Stimulated activated CD8-positive, alpha-beta memory T cell treated with anti-CD3 and anti-CD28 coated beads, Interleukin-4, amount 100 ng/mL, for 1 hour (primary cell): ENCODE data around the gene SORT1.
"Not testable (repeated sequence)": the region's sequence is repeated elsewhere in the genome, so short reads cannot be mapped to it uniquely, and the experiment has no call there.

ENCODE experiments used
- DNase-seq, 2 donors: peaks; one replicate each; pipeline ENCODE4 v3.0.0-alpha.2; 2020; ENCODE audit warnings: low read depth in 2 of 2, low spot score in 1 of 2

Gene SORT1

DNA sequence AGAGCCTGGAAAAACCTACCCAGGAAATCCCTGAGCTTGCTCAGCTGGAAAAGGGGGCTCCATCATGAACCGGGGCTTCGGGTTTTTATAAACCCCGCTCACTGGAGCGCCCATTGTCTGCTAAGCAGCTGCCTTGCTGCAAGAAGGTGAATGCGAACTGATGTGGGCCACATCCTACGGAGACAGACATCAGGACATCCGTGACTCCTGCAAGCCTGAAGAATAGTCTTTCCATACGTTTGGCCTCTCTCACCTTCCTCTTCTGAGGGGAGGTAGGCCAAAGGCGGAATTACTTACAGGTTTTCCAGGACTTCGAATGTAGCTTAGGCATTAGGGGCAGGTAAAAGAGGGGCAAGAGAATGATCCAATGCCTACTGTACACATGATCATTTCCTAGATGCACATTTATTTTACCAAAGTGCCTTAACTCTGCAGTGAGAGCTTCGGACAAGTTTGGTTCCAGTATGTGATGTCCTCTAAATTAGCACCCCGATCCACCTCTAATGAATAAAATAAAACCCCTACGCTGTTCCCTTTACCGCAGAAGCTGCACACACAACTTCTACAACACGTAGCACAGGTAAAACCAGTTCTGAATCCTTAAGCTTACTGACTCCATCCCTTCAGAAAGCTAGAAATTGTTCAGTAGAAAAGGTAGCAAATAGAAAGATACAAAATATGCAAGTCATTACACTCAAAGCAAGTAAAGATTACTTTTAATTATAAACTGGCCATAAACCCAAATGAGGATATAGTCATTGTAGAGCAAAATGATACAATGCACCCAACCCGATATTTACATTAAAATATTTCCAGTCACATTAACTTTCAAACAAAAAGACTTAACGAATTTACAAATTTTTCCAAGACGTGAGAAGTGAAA, 866 bp upstream of the SORT1 start:
- no peak for DNase-seq

DNA sequence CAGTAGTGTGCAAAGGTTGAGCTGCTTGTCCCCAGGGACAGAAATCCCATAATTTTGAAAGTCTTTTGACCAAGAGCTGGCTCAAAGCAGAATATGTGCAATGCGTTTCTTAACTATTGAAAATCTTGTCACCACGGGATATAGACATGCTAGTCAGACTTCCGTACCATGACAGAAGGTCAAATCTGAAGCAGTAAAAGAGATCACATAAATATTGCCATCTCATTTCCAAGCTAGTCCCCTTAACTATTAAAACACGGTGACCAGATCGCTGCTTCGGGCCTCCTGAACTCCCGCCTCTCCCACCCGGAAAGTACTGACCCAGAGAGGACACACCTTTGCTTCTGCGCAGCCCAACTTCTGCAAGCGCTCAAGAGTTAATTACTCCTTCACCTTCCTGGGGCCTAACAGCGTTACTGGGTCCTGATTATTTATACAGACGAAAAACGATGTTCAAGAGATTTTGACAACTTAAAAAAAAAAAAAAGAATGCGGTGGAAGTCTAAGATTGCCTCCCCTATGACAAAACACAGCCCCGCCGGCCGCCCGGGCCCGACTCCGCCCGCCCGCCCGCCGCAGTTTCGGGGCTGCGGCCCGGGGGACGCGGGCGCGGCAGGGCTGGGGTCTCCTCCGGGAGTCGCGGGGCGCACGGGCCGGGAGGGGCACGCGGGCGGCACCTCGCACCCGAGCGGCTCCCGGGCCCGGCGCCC, 692 bp downstream of the SORT1 start:
- no peak for DNase-seq

DNA sequence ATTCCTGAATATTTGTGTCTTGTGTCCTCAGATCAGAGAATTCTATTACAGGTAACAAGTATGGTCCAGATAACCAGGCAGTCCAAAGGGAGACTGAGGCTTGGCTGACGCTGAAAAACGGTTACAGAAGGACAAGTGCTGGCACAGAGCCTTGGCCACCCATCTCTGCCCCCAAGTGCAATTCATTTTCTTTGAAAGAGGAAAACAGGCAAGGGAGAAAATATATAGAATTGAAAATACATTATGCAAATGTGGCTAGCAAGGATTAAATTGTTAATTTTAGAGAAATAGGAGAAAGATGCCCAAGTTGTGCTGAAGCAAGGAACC, 1.2 kb downstream of the SORT1 start:
- no peak for DNase-seq

DNA sequence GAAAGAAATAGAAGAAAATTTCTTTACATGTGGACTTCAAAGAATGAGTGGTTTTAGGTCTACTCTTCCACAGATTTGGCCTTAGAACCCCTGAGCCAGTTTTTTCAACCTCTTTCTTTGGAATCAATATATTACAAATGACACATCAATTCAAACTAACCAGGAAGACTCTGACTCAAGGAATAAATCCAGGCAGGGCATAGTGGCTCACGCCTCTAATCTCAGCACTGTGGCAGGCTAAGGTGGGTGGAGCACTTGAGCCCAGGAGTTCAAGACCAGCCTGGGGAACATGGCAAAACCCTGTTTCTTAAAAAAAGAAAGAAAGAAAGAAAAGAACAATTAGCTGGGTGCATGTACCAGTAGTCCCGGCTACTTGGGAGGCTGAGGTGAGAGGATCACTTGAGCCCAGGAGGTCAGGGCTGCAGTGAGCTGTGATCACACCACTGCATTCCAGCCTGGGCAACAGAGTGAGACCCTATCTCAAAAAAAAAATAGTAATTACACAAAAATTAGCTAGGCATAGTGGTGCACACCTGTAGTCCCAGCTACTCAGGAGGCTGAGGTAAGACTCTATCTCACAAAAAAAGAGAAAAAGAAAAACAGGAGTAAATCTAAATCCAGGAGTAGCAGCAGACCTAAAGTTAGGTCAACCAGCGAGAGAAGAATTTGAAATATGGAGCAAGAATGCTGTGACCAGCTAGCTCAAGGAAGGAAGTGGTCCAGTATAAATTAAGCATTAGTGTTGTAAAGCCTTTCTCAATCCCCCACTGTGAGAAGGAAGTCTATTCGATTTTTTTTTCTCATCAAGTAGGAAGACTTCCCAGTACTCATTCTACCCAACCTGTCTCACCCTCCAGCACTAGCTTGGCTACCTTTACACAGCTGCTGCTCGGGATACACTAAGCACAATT, 1.9 kb downstream of the SORT1 start:
- DNase-seq, result no peak

DNA sequence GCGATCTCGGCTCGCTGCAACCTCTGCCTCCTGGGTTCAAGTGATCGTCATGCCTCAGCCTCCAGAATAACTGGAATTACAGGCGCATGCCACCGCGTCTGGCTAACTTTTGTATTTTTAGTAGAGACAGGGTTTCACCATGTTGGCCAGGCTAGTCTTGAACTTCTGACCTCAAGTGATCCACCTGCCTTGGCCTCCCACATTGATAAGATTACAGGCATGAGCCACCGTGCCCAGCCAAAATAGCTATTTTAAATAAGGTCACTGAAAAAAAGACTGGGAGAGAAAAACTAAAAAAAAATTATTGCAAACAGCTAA, 2.5 kb downstream of the SORT1 start:
- DNase-seq, result not testable (repeated sequence)

DNA sequence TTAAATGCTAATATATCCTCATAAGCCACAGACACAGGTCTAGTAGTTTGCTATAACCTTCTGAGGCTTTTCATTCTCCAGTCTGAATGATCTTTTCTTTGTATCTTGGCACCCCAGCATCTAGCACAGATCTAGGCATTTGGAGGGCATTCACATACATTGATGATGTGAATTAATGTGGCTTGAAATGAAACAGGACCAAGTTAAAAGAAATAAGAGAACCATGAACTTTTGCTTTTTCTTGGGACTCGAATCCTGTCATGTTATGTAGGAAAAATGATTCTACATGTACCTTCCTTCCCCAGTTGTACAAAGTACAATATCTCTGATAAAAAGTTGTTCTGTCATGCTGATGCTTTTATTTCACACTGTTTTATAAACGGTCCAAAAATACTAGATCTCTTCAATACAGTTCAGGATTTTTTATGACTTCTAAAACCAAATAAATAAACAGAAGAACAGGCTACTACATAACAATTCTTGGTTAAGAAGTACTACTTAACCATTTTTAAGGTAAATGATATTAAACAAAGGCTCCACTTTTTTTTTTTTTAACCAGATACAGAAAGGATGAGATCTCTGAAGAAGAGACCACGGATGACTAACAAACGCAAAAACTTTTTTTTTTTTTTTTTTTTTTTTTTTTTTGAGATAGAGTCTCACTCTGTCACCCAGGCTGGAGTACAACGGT, 3.0 kb downstream of the SORT1 start:
- no peak for DNase-seq

DNA sequence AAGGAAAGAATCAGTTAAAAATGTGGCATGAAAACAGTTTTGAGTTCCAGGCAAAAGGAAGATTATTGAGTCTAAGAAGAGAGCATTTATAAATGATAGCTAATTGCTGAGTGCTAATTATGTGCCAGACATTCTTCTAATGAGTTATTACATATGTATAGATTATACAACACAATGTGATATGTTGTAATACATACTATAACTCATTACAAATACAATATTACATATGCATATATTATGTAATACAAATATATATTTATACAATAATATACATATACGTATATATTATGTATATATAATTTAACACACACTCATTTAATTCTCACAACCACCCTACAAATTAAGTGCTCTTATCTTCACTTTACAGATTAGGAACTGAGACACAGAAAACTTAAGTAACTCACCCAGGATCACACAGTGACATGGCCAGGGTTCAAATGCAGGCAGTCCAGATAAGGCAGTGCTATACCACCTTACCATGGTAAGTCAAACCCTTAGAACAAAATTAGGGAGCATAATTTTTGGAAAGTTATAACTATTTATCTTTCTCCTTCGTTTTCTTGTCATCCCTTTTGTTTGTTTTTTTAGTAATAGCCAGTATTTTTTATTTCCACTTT, 4.0 kb downstream of the SORT1 start:
- DNase-seq, result no peak

DNA sequence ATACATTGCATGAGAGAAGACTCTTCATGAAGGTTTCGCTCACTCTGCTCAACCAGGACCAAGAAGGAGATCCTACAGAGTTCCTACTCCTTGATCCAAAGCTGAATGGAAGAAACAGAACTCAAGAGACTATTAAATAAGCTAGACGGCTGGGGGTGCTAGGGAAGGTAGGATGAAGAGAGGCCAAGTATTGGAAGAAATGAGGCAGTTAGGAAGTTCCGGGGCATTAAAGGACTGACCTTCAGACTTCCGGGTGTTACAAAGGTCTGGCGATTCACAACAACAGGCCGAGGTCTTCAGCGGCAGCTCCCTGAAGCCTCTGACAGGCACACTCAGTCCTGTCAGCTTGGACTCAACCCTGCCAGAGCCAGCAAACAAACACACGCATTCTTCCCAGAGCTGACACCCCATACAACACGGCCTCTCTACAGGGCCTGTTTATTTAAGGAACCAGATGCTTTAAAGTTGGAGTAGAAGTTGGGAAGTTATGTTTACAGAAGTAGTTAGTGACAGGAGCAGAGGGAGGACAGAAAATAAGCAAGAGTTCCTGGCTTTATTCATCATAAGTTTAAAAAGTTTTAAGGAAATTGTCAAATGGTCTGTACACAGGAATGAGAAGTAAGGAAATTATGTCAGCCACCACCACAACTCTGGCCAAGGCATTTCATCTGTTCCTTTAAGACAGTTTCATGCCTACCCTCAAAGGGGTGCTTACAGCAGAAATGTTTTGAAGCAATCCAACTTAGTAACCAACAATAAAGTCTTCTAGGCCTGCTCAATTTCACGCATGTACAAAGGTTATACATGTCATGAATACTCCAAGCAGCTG, 4.7 kb downstream of the SORT1 start:
- no peak for DNase-seq

DNA sequence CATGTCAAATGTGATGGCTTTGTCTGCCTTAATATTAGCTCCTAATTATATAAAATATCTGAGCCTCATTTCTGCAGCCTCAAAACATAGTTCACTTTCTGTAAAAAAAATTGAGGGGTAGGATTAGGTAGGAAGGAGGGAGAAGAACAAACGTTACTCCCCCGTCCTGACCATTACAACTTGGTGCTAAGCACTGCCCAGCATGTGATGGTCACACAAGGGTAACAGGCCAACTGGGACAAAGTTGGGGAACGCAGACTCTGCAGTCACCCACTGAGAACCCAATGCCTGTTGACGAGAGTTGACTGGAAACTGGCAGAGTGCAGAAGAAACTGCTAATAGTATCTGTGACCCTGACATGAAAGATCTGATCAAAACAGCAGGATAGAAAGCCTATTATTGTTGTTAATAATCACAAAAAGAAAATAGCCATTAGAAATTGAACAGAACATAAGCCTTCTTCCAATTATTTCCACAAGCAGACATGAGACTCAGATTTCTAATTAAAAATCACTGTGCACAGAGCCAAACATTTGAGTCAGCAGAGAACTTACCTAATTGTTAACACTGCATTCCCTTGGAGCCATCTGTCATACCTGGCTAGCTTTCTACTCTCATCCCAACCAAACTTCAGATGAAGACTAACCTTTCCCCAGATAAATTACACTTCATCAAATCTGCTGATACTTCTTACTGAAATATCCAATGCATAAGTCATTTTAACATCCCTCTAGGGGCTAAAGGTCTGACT, 5.5 kb downstream of the SORT1 start:
- DNase-seq, result no peak

DNA sequence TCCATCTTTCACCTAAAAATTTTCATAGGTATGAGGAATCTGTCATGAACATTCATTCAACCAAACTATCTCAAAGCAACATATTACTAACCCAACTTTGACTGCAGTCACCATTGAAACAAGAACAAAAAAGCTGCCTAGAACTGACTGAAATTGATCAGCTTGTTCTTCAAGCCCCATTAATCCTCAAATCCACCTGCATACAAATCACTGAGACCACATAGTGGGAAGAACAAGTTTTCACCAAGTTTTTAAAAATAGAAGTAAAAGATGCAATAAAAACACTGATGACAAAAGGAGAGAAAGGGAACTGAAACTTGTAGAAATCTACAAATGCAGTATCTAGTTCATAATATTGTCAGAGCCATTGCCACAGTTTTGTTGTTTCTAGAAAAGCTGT, 6.1 kb downstream of the SORT1 start:
- DNase-seq, result no peak

DNA sequence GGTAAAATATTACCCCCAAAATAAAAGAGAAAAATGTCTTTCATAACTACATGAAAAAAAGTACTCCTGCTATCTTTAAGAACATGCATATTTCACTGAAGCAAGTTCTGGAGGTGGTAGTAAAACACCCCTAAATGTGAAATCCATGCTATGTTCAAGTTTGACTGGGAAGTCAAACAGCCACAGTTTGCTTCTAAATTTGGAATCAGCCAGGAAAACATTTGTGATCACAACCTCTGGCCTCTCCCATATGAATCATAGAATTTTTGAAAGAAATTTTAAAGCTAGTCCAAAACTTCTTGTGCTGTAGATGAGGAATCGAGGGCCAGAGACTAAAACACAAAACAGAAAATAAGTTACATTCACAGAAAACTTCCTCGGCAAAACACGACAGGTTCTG, 6.6 kb downstream of the SORT1 start:
- no peak for DNase-seq

DNA sequence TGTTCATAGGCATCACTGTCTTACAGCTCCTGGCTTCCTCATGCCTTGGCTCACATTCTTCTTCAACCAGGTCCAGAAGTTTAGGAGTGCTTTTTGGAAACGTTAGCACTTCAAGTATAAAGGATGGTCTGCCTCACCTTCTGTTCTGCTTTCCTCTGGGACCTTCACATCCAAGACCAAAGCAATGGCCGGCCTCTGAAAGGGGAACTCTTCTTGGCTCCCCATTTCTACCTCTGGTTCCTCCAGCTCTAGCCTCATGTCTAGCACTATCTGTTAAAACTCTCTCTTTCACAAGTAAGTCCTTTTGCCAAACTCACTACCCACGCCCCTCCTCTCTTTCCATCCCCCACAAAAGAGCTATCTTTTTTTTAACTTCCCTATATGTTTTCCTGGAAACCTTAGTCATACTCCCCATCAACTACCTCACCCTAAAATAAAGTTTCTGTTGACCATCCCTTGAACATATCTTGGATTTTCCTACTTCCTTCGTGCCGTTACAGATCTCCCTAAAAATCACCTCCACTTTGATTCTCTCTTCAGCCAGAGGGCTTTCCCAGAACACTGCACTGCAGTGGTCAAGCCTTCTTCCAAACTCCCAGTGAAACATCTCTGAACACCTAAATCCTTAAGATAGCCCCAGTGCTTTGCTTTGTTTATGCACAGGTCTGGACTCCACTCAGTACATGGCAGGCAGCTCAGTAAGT, 7.9 kb downstream of the SORT1 start:
- no peak for DNase-seq

DNA sequence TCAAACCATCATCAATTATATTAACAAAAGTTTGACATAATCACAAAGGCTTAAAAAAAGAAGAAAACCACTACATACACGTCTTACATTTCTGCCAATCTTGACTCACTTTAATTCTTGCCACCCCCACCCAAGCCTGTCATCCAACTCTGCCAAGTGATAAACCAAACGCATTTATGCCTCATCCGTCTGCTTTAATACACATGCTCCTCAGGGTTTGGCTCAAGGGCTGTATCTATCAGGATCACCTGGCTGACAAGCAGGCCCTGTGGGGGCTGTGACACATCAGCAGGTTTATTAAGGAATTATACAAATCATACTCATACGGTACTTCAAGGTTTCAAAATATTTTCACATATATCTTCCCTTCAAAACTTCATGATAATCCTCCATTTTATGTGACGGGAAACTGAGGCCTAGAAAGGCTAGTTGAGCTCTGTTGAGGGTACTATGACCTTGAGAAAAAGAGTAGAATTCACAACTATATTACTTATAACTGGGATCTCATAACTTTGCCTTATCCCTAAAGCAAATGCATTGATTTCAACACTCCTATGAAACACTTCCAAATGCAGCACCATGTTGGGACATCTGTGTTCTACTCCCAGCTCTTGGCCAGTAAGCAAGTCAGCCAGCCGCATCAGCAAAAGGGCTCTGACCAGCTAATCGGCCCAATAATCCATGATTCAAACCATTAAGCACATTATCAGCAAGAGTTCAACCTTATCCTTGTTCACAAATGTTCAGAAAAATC, 8.7 kb downstream of the SORT1 start:
- DNase-seq, result no peak

DNA sequence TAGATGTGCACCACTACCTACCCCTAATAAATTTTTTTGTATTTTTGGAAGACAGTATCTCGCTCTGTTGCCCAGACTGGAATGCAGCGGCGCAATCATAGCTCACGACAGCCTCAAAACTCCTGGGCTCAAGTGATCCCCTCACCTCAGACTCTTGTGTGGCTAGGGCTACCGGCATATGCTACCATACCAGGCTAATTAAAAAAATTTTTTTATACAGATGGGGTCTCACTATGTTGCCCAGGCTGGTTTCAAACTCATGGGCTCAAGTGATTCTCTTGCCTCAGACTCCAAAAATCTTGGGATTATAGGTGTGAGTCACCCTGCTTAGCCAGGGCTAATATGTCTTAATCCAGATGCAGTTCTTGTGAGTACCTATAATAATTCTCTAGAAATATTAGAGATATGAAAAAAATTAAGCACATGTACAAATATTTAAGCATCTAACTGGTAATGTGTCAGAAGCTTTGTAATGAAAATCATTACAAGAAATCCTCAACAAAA, 9.5 kb downstream of the SORT1 start:
- DNase-seq, result no peak

DNA sequence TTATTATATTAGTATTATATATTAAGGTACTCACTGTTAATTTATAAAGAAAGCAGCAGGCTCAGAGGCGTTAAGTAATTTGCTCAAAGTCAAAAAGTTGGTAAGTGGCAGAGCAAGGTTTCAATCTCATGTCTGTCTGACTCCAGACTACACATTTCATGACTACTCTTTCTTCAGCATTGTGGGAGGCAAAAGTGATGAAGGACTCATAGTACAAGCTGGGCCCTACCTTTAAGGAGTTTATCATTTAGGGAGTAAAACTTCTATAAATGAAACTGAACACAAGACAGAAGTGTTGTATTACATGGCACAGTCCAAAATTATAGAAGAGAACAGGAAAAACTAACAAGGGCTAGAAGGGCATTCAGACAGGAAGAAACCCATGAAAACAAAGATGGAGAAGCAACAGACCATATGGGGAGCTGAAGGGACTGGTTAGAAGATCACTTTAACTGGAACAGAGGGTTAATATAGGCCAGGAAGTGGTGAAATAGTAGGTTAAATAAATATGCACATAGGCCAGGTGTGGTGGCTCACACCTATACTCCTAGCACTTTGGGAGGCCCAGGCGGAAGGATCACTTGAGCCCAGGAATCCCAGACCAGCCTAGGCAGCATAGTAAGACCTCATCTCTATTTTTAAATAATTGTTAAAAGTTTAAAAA, 11.5 kb downstream of the SORT1 start:
- no peak for DNase-seq

DNA sequence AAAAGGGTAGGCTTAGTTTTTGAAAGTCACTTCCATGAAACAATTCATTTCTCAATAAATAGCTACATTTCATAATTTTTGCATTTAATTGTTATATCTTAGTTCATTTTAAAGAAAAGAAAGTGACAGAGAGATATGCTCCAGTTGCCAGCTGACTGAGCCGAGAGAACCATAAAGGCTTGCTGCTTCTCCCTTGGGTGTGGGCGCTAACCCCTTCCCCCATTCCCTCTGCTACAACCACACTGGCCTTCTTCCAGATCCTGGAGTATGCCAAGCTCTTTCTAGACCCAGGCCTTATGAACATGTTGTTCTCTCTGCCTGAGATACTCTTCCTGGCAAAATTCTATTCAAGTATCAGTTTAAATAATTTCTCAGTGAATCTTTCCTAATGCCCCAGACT, 12.3 kb downstream of the SORT1 start:
- no peak for DNase-seq

DNA sequence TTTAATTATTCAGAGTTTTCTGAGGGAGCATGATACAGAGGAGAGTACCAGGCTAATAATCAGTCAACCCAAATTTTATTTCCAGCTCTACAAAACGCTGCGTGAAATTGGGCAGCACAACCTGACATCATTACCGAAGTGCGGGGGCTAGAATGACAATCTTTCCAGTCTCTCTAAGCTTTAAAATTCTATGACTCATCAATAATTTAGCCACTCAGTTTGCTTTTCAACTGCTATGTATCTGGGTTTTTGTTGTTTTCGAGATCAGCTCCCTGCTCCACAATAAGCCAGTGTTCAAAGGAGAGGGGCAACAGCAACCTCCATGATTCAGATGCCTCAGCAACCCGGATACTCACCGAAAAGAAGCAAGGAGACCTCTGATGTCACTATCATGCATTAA, 13.9 kb downstream of the SORT1 start:
- no peak for DNase-seq
